ENCODE results near the gene MAP3K10. TPM values are rescaled to one million over a fixed set of nuclear protein-coding genes. Genes with fewer than 3 reads are reported as not detected.

The MAP3K10 gene
- total RNA-seq (ENCODE audit: unreplicated experiment), result 20.6 TPM
- long read RNA-seq, partial matches to known transcripts, result 1 of 2 reads
- long read RNA-seq, other reads (novel, unspliced or antisense), result 1 of 2 reads

DNA sequence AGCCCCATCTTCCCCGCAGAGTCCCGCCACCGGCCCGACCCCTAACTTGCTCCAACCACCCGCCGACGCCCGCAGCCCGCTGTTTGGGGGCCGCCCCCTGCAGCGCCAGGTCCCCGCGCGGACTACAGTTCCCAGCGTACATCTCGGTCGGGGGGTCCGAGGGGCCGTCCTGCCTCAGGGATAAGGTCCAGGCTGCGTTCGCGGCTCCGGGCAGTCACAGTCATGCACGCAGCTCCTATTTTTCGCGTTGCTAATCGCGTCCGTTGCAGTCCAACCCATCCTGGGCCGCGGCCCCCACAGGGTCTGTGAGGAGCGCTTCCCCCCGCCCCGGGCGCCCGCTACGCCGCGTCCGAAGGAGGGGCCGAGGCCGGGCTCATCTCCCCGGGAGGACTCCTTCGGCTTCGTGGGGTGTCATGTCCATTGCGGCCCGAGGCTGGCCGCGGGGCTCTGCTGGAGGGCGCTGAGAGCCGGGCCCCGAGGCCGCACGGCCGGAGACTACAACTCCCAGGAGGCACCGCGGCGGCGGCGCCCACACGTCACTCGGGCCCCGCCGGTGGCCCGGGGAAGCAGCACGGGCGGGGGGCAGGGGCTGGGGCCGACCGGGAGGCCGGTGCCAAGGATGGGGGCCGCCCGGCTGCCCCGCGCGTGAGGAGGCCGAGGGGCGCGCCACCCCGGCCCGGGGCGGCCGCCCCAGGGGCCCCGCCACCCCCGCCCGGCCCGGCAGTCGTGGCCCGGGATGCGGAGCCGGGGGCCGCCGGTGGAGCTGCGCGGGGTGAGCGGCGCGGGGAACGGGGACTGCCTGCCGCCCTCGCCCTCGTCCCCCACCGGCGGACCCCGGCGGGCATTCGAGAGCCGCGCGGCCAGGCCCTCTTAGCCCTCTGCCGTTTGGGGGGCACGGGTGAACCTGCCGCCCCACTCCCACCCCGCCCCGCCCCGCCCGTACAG, at the start of gene MAP3K10:
MAP3K10 (plus strand) TSS at position 536 of the 945 bp plus-strand sequence. CDS start 606 bp downstream, outside the sequence.
- H3K27ac Mint-ChIP-seq (ENCODE audit: unreplicated experiment), result no peak within 1 kb of the TSS
- H3K27me3 Mint-ChIP-seq (ENCODE audit: unreplicated experiment), result peaks cover 2% of the 10 kb centered on the region
- DNase-seq (ENCODE audit: low spot score), result peak; percentile 69
- no peaks in the 10 kb centered on the region for H3K9me3 Mint-ChIP-seq (ENCODE audit: unreplicated experiment)
- TF ChIP-seq CTCF (IDR thresholded peaks at IDR 0.05; ENCODE audit: unreplicated experiment), result no peak
- H3K4me1 Mint-ChIP-seq (ENCODE audit: unreplicated experiment), result peaks cover 3% of the 10 kb centered on the region
- no peaks in the 10 kb centered on the region for H3K36me3 Mint-ChIP-seq (ENCODE audit: low read depth, unreplicated experiment)
- peak within 1 kb of the TSS; percentile 93 for H3K4me3 Mint-ChIP-seq (ENCODE audit: unreplicated experiment)

DNA sequence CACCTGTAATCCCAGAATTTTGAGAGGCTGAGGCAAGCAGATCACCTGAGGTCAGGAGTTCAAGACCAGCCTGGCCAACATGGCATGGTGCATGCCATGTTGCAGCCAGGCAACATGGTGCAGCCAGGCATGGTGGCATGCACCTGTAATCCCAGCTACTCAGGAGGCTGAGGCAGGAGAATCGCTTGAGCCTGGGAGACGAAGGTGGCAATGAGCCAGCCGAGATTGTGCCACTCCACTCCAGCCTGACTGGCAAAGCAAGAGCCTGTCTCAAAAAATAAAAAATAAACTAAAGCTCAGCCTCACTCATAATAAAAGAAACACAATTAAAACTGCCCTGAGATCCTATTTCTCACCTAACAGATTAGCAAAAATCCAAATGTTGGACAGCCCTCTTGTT, 49.7 kb upstream of the MAP3K10 start:
- Mint-ChIP-seq H3K36me3 (ENCODE audit: low read depth, unreplicated experiment) (peaks cover 4% of the 10 kb centered on the region), H3K9me3 (ENCODE audit: unreplicated experiment) (no peaks in the 10 kb centered on the region), H3K4me1 (ENCODE audit: unreplicated experiment) (peaks cover 6% of the 10 kb centered on the region), H3K27me3 (ENCODE audit: unreplicated experiment) (peaks cover 2% of the 10 kb centered on the region), H3K4me3 (ENCODE audit: unreplicated experiment) (no peak overlapping the region), H3K27ac (ENCODE audit: unreplicated experiment) (no peak overlapping the region)
- no peak for TF ChIP-seq CTCF (IDR thresholded peaks at IDR 0.05; ENCODE audit: unreplicated experiment)
- no peak for DNase-seq (ENCODE audit: low spot score)

DNA sequence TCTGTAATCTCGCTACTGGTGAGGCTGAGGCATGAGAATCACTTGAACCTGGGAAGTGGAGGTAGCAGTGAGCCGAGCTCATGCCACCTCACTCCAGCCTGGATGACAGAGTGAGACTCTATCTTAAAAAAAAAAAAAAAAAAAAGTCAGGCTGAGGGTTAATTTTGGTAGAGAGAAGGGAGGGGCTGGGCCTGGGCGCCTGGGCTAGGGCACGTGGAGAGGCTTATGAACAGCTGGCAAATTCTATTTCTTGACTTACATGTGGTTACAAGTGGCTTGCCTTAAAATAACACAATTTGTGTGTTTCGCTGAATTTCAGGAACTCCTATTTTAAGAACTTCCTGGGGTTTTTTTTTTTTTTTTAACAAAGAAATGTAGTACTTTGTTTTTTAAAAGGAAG, 47.6 kb upstream of the MAP3K10 start:
- Mint-ChIP-seq H3K27ac (ENCODE audit: unreplicated experiment) (no peak overlapping the region), H3K9me3 (ENCODE audit: unreplicated experiment) (no peaks in the 10 kb centered on the region), H3K36me3 (ENCODE audit: low read depth, unreplicated experiment) (peaks cover 4% of the 10 kb centered on the region), H3K4me1 (ENCODE audit: unreplicated experiment) (peaks cover 8% of the 10 kb centered on the region), H3K4me3 (ENCODE audit: unreplicated experiment) (no peak overlapping the region), H3K27me3 (ENCODE audit: unreplicated experiment) (peaks cover 2% of the 10 kb centered on the region)
- DNase-seq (ENCODE audit: low spot score), result no peak
- TF ChIP-seq CTCF (IDR thresholded peaks at IDR 0.05; ENCODE audit: unreplicated experiment), result no peak

DNA sequence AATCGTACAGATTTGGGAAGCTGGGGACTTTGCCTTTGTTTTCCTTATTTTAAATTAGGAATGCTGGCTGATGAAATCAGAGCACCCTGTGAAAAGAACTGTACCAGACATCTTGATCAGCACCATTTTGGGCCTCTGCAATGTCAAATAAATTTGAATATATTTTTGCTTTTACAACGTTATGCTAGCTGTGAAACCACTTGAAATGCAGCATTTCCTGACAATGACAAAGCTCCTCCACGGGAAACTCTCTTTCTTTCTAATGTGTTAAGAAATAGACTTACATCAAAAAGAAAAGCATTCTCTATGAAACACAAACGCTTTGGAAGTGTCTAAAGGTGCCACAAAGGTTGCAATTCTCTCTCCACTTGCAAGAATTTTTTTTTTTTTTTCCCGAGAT, 47.1 kb upstream of the MAP3K10 start:
- Mint-ChIP-seq H3K27ac (ENCODE audit: unreplicated experiment) (no peak overlapping the region), H3K9me3 (ENCODE audit: unreplicated experiment) (no peaks in the 10 kb centered on the region), H3K4me3 (ENCODE audit: unreplicated experiment) (no peak overlapping the region), H3K27me3 (ENCODE audit: unreplicated experiment) (peaks cover 2% of the 10 kb centered on the region), H3K4me1 (ENCODE audit: unreplicated experiment) (peaks cover 8% of the 10 kb centered on the region), H3K36me3 (ENCODE audit: low read depth, unreplicated experiment) (peaks cover 4% of the 10 kb centered on the region)
- no peak for TF ChIP-seq CTCF (IDR thresholded peaks at IDR 0.05; ENCODE audit: unreplicated experiment)
- no peak for DNase-seq (ENCODE audit: low spot score)

Measured in endothelial cell (in vitro differentiated cells).